Esophagus (tissue), 2 donors: Measurements from ENCODE around the gene SLC10A4. TPM values are rescaled to one million over a fixed set of nuclear protein-coding genes. Genes with fewer than 3 reads are reported as not detected.

ENCODE experiments used
- H3K27ac ChIP-seq, 2 donors: one replicate each; pipeline ENCODE4 v1.5.1; 2013; ENCODE audit warnings: low read depth in 2 of 2, mild to moderate bottlenecking in 2 of 2, inconsistent platforms in 1 of 2, low read length in 1 of 2, moderate library complexity in 1 of 2
- H3K27me3 ChIP-seq, 2 donors: one replicate each; pipeline ENCODE4 v1.6.1; 2013; ENCODE audit warnings: low read length in 2 of 2, control low read depth in 1 of 2, mild to moderate bottlenecking in 1 of 2; ENCODE audit not compliant: insufficient read depth in 2 of 2, control insufficient read depth in 1 of 2
- H3K36me3 ChIP-seq, 2 donors: one replicate each; pipeline ENCODE4 v1.6.1; 2013; ENCODE audit warnings: low read length in 1 of 2; ENCODE audit not compliant: control insufficient read depth in 2 of 2, insufficient read depth in 2 of 2
- H3K4me1 ChIP-seq, 2 donors: one replicate each; pipeline ENCODE4 v1.6.1; 2013; ENCODE audit warnings: low read length in 1 of 2; ENCODE audit not compliant: control insufficient read depth in 2 of 2, insufficient read depth in 2 of 2
- H3K4me3 ChIP-seq, 2 donors: one replicate each; pipeline ENCODE4 v1.5.1; 2013; ENCODE audit warnings: low read length in 2 of 2, mild to moderate bottlenecking in 2 of 2, low read depth in 1 of 2, moderate library complexity in 1 of 2
- H3K9me3 ChIP-seq, 2 donors: one replicate each; pipeline ENCODE4 v1.6.1; 2013; ENCODE audit warnings: mild to moderate bottlenecking in 2 of 2, low read depth in 1 of 2, low read length in 1 of 2, moderate library complexity in 1 of 2; ENCODE audit not compliant: control insufficient read depth in 2 of 2, insufficient read depth in 1 of 2
- polyA plus RNA-seq, 2 donors: library from polyadenylated mRNA; stranded (reverse); fragments of 200-250 nt; gene quantifications; one replicate each; pipeline ENCODE4 v1.2.3, GENCODE V29; 2013
- donor health status: healthy with polysubstance abuse.
- donor health status: Bipolar disorder and iron deficiency.

The SLC10A4 gene
- polyA plus RNA-seq, 2 donors: 0.07 to 0.14 TPM

DNA sequence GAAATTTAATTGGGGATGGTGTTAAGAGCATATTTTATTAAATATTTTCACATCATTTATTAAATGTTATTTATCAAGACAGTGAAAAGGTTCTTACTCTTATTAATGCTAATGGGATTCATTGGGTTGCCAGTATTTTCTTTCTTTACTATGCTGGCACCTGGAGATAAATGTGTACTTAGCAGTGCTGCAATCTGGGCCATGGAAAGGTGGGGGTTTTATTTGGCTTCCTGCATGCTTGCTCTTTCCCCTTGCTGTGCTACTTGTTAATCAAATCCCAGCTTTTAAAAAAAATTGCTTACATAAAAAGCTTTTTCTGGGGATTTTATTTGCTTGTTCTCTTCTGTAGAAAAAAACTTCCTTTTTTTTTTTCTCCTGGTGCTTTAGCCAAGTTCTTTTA, 55.2 kb downstream of the SLC10A4 start:
- Histone ChIP-seq H3K36me3 (peaks cover 2 to 9% of the 10 kb centered on the region in 2 donors), H3K27me3 (no peaks in the 10 kb centered on the region)

More for the DNA sequence above, 55.2 kb downstream of the SLC10A4 start:
- Histone ChIP-seq H3K4me1 (no peaks in the 10 kb centered on the region), H3K4me3 (no peak overlapping the region), H3K9me3 (no peaks in the 10 kb centered on the region), H3K27ac (no peak overlapping the region)

Other genes with a start within 250 kb of the SLC10A4 start
- 1 to 10 TPM; 5.0 to 5.3 TPM for gene TEC, start 213.5 kb upstream of the SLC10A4 start, polyA plus RNA-seq
- 10 to 100 TPM; 17.9 to 41.5 TPM for gene SLAIN2, start 141.8 kb upstream of the SLC10A4 start, polyA plus RNA-seq
- not detected for gene ZAR1, start 6.9 kb downstream of the SLC10A4 start, polyA plus RNA-seq